HepG2 (cell line): ENCODE measurements around the gene NPAS2. TPM values are rescaled to one million over a fixed set of nuclear protein-coding genes. Genes with fewer than 3 reads are reported as not detected.

Experiments used
- EP300 ChIP-seq, 3 experiments: sonication (generic) in 1 of 3; formaldehyde crosslinking in 1 of 3; IDR thresholded peaks; 2 replicates each; pipeline versions ENCODE4 v1.5.1 to v1.6.1; 2011 to 2020; ENCODE audit warnings: low read depth in 2 of 3, low read length in 2 of 3, borderline replicate concordance in 1 of 3, improper control_type of control experiment in 1 of 3, mild to moderate bottlenecking in 1 of 3, missing genetic modification reagents in 1 of 3, moderate library complexity in 1 of 3
- ETV5 ChIP-seq: IDR thresholded peaks from 2 replicates; pipeline ENCODE4 v1.6.1; 2018; ENCODE audit warnings: missing biosample characterization, missing genetic modification reagents, inconsistent platforms, borderline replicate concordance
- KDM2A ChIP-seq: sonication (generic); formaldehyde crosslinking; IDR thresholded peaks from 2 replicates; pipeline ENCODE4 v1.4.0; 2020; ENCODE audit warnings: low read depth, missing genetic modification reagents, borderline replicate concordance
- MED1 ChIP-seq: sonication (generic); formaldehyde crosslinking; IDR thresholded peaks from 2 replicates; pipeline ENCODE4 v1.4.0; 2020; ENCODE audit warnings: missing genetic modification reagents
- MXI1 ChIP-seq: IDR thresholded peaks from 3 replicates; pipeline ENCODE4 v1.6.1; 2012; ENCODE audit warnings: low read depth, low read length, inconsistent platforms, borderline replicate concordance
- RXRA ChIP-seq: sonication (generic); formaldehyde crosslinking; IDR thresholded peaks from 2 replicates; pipeline ENCODE4 v1.5.1; 2020; ENCODE audit warnings: missing genetic modification reagents
- ZNF24 ChIP-seq: fragments of 450-650 bp; IDR thresholded peaks from 2 replicates; pipeline ENCODE4 v1.6.1; 2017; ENCODE audit warnings: antibody characterized with exemption, mild to moderate bottlenecking
- ZNF510 ChIP-seq: sonication (generic); formaldehyde crosslinking; IDR thresholded peaks from 2 replicates; pipeline ENCODE4 v1.4.0; 2020; ENCODE audit warnings: low read depth, mild to moderate bottlenecking, missing genetic modification reagents
- ZNF558 ChIP-seq: sonication (generic); formaldehyde crosslinking; IDR thresholded peaks from 2 replicates; pipeline ENCODE4 v1.9.0; 2022; ENCODE audit warnings: mild to moderate bottlenecking, missing genetic modification reagents, borderline replicate concordance
- ZNF614 ChIP-seq: IDR thresholded peaks from 2 replicates; pipeline ENCODE4 v1.6.1; 2018; ENCODE audit warnings: missing biosample characterization, missing genetic modification reagents, inconsistent platforms, borderline replicate concordance
- ZNF644 ChIP-seq: IDR thresholded peaks from 2 replicates; pipeline ENCODE4 v1.6.1; 2016; ENCODE audit warnings: low read depth
- ZNF788 ChIP-seq: sonication (generic); formaldehyde crosslinking; IDR thresholded peaks from 2 replicates; pipeline ENCODE4 v1.5.0; 2020; ENCODE audit warnings: mild to moderate bottlenecking, missing genetic modification reagents, borderline replicate concordance
- polyA plus RNA-seq, 8 experiments: library from polyadenylated mRNA; depleted of rRNA in 3 of 8; stranded (reverse) in 7 of 8; unstranded in 1 of 8; fragments of >200 nt; fragmentation: Illumina TruSeq in 4 of 8; extraction: Trizol in 4 of 8; gene quantifications; 2 replicates each; pipeline versions ENCODE4 v1.2.1 to v1.2.3, GENCODE V29; 2011 to 2016; ENCODE audit warnings: low read depth in 4 of 8, missing spikeins in 1 of 8, mixed read lengths in 1 of 8; ENCODE audit not compliant: insufficient read depth in 1 of 8
- total RNA-seq, 5 experiments: library from RNA; depleted of rRNA; stranded (reverse); fragments of >200 nt; fragmentation: Illumina TruSeq; extraction: Trizol; gene quantifications; 2 replicates each; pipeline ENCODE4 v1.2.3, GENCODE V29; 2016; ENCODE audit warnings: low read depth in 1 of 5
- TF ChIP-seq, protein P1 (sequence below): IDR thresholded peaks from 2 replicates; pipeline ENCODE4 v1.6.1; 2012; ENCODE audit warnings: low read depth, low read length, improper control_type of control experiment
- TF ChIP-seq, protein P2 (sequence below): sonication (generic); formaldehyde crosslinking; IDR thresholded peaks from 2 replicates; pipeline ENCODE4 v1.8.0; 2022; ENCODE audit warnings: missing genetic modification reagents, mild to moderate bottlenecking, borderline replicate concordance
- TF ChIP-seq, protein P3 (sequence below): sonication (generic); formaldehyde crosslinking; IDR thresholded peaks from 2 replicates; pipeline ENCODE4 v1.5.1; 2020; ENCODE audit warnings: mild to moderate bottlenecking, missing genetic modification reagents, moderate library complexity
- TF ChIP-seq, protein P4 (sequence below), 2 experiments: IDR thresholded peaks; 2 replicates each; pipeline ENCODE4 v1.6.1; 2011 to 2012; ENCODE audit warnings: low read length in 2 of 2, borderline replicate concordance in 1 of 2, low read depth in 1 of 2, mild to moderate bottlenecking in 1 of 2, moderate library complexity in 1 of 2

NPAS2 gene
- total and polyA plus RNA-seq, 2 of the 13 experiments (the other 11 are each of a cell fraction or from before 2014, with no cell fraction given), result 14.8 to 37.5 TPM

DNA sequence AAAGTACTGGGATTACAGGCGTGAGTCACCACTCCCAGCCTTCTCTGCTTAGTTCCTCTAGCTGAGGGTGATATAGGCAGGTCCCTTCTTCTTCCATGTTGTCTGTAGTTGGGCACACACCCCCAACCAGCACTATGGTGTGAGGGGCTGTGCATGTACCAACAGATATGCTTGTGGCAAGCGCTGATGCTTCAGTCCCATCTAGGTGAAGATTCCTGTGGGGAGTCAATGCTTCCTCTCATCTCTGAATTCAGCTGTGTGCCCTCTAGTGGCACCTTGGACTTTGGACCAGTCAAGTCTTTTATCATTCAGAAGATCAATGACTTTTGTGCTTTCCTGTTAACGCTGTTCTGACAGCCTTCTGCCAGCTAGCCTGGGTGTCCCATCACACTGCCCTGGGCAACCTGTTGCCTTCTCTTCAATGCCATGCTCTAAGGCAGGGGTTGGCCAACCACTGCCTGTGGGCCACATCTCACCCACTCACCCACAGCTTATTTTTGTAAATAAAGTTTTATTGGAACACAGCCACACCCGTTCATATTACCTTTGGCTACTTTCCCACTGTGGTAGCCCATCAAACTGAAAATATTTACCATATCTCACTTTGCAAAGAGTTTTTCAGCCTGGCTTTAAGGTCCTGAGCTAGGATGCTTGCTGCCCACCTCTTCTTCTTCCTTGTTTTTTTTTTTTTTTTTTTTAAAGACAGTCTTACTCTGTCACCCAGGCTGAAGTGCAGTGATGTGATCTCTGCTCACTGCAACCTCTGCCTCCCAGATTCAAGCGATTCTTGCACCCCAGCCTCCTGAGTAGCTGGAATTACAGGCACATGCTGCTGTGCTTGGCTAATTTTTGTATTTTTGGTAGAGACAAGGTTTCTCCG lies 51.0 kb downstream of the NPAS2 start (continued):
- TF ChIP-seq RXRA (CRISPR knock-in tag) (peak; percentile 69; the same call in 1 of the 2 replicates), MXI1 (peak; percentile 42; the same call in 1 of the 3 replicates), ZNF558 (CRISPR knock-in tag) (no peak), ZNF614 (peak; percentile 12; the same call in 1 of the 2 replicates), MED1 (CRISPR knock-in tag) (peak; percentile 44; the same call in 1 of the 2 replicates), KDM2A (CRISPR knock-in tag) (no peak), ZNF24 (0 out of 2 replicates have a peak, but pooled peaks have one; percentile 16), EP300 (IDR thresholded peaks at IDR 0.05; ENCODE audit: low read depth in 2 of 2, low read length in 2 of 2) (peak in 1 of 2 experiments; percentile 31; a peak in 1 of 4 replicates), EP300 (CRISPR knock-in tag; IDR thresholded peaks at IDR 0.05; ENCODE audit: borderline replicate concordance) (0 out of 2 replicates have a peak, but pooled peaks have one; percentile 15), ZNF510 (no peak), ZNF788 (CRISPR knock-in tag) (peak; percentile 32; the same call in 1 of the 2 replicates), ZNF644 (CRISPR knock-in tag) (peak; percentile 84), ETV5 (CRISPR knock-in tag) (peak; percentile 62; the same call in 1 of the 2 replicates)
- TF ChIP-seq, protein P1, sequence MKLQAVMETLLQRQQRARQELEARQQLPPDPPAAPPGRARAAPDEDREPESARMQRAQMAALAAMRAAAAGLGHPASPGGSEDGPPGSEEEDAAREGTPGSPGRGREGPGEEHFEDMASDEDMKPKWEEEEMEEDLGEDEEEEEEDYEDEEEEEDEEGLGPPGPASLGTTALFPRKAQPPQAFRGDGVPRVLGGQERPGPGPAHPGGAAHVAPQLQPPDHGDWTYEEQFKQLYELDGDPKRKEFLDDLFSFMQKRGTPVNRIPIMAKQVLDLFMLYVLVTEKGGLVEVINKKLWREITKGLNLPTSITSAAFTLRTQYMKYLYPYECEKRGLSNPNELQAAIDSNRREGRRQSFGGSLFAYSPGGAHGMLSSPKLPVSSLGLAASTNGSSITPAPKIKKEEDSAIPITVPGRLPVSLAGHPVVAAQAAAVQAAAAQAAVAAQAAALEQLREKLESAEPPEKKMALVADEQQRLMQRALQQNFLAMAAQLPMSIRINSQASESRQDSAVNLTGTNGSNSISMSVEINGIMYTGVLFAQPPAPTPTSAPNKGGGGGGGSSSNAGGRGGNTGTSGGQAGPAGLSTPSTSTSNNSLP, result peak; percentile 61; the same call in 1 of the 2 replicates
- TF ChIP-seq, protein P2, sequence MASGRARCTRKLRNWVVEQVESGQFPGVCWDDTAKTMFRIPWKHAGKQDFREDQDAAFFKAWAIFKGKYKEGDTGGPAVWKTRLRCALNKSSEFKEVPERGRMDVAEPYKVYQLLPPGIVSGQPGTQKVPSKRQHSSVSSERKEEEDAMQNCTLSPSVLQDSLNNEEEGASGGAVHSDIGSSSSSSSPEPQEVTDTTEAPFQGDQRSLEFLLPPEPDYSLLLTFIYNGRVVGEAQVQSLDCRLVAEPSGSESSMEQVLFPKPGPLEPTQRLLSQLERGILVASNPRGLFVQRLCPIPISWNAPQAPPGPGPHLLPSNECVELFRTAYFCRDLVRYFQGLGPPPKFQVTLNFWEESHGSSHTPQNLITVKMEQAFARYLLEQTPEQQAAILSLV (CRISPR knock-in tag), result 0 out of 2 replicates have a peak, but pooled peaks have one; percentile 38
- TF ChIP-seq, protein P3, sequence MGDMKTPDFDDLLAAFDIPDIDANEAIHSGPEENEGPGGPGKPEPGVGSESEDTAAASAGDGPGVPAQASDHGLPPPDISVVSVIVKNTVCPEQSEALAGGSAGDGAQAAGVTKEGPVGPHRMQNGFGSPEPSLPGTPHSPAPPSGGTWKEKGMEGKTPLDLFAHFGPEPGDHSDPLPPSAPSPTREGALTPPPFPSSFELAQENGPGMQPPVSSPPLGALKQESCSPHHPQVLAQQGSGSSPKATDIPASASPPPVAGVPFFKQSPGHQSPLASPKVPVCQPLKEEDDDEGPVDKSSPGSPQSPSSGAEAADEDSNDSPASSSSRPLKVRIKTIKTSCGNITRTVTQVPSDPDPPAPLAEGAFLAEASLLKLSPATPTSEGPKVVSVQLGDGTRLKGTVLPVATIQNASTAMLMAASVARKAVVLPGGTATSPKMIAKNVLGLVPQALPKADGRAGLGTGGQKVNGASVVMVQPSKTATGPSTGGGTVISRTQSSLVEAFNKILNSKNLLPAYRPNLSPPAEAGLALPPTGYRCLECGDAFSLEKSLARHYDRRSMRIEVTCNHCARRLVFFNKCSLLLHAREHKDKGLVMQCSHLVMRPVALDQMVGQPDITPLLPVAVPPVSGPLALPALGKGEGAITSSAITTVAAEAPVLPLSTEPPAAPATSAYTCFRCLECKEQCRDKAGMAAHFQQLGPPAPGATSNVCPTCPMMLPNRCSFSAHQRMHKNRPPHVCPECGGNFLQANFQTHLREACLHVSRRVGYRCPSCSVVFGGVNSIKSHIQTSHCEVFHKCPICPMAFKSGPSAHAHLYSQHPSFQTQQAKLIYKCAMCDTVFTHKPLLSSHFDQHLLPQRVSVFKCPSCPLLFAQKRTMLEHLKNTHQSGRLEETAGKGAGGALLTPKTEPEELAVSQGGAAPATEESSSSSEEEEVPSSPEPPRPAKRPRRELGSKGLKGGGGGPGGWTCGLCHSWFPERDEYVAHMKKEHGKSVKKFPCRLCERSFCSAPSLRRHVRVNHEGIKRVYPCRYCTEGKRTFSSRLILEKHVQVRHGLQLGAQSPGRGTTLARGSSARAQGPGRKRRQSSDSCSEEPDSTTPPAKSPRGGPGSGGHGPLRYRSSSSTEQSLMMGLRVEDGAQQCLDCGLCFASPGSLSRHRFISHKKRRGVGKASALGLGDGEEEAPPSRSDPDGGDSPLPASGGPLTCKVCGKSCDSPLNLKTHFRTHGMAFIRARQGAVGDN (CRISPR knock-in tag), result peak; percentile 31; the same call in 1 of the 2 replicates
- TF ChIP-seq, protein P4, sequence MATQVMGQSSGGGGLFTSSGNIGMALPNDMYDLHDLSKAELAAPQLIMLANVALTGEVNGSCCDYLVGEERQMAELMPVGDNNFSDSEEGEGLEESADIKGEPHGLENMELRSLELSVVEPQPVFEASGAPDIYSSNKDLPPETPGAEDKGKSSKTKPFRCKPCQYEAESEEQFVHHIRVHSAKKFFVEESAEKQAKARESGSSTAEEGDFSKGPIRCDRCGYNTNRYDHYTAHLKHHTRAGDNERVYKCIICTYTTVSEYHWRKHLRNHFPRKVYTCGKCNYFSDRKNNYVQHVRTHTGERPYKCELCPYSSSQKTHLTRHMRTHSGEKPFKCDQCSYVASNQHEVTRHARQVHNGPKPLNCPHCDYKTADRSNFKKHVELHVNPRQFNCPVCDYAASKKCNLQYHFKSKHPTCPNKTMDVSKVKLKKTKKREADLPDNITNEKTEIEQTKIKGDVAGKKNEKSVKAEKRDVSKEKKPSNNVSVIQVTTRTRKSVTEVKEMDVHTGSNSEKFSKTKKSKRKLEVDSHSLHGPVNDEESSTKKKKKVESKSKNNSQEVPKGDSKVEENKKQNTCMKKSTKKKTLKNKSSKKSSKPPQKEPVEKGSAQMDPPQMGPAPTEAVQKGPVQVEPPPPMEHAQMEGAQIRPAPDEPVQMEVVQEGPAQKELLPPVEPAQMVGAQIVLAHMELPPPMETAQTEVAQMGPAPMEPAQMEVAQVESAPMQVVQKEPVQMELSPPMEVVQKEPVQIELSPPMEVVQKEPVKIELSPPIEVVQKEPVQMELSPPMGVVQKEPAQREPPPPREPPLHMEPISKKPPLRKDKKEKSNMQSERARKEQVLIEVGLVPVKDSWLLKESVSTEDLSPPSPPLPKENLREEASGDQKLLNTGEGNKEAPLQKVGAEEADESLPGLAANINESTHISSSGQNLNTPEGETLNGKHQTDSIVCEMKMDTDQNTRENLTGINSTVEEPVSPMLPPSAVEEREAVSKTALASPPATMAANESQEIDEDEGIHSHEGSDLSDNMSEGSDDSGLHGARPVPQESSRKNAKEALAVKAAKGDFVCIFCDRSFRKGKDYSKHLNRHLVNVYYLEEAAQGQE (IDR thresholded peaks at IDR 0.05; ENCODE audit: borderline replicate concordance in 1 of 2, low read depth in 1 of 2, low read length in 2 of 2), result no peak
